ENCODE data around the gene CMTM1.

The CMTM1 gene

GRCh38 chr16:66539623-66540469, 26.4 kb upstream of the CMTM1 start:
- DNase-seq, result peak; percentile 17

GRCh38 chr16:66541388-66542355, 24.6 kb upstream of the CMTM1 start:
- no peak for DNase-seq

- no peak for DNase-seq
Measured at GRCh38 chr16:66542396-66542795, 23.8 kb upstream of the CMTM1 start.

GRCh38 chr16:66543541-66543940, 22.7 kb upstream of the CMTM1 start:
- no peak for DNase-seq

- no peak for DNase-seq
Measured at GRCh38 chr16:66544016-66544757, 22.1 kb upstream of the CMTM1 start.

- DNase-seq, result peak; percentile 14
Measured at GRCh38 chr16:66547101-66547989, 18.9 kb upstream of the CMTM1 start.

GRCh38 chr16:66548068-66548467, 18.2 kb upstream of the CMTM1 start:
- DNase-seq, result no peak

- no peak for DNase-seq
Measured at GRCh38 chr16:66548868-66549267, 17.4 kb upstream of the CMTM1 start.

GRCh38 chr16:66549284-66550131, 16.7 kb upstream of the CMTM1 start, which contains the start of gene TK2:
TSS of gene TK2 (minus strand) at chr16:66550122. CDS start at chr16:66550061, 61 bp downstream.
- DNase-seq, result peak; percentile 50

GRCh38 chr16:66551348-66551759, 14.9 kb upstream of the CMTM1 start:
- DNase-seq, result peak; percentile 59

GRCh38 chr16:66551788-66552285, 14.4 kb upstream of the CMTM1 start:
- DNase-seq, result no peak

- peak; percentile 78 for DNase-seq
Measured at GRCh38 chr16:66552286-66553177, 13.7 kb upstream of the CMTM1 start, which contains the start of gene CKLF. TSS of gene CKLF (plus strand) at chr16:66552576. CDS start at chr16:66552716, 140 bp downstream.

GRCh38 chr16:66553223-66553622, 13.0 kb upstream of the CMTM1 start:
- no peak for DNase-seq

GRCh38 chr16:66554021-66554420, 12.2 kb upstream of the CMTM1 start:
- DNase-seq, result no peak

GRCh38 chr16:66554495-66554894, 11.7 kb upstream of the CMTM1 start:
- no peak for DNase-seq

GRCh38 chr16:66560107-66560506, 6.1 kb upstream of the CMTM1 start:
- DNase-seq, result no peak

- no peak for DNase-seq
Measured at GRCh38 chr16:66561381-66562080, 4.7 kb upstream of the CMTM1 start.

- no peak for DNase-seq
Measured at GRCh38 chr16:66562409-66562808, 3.8 kb upstream of the CMTM1 start.

GRCh38 chr16:66562986-66563385, 3.3 kb upstream of the CMTM1 start:
- DNase-seq, result no peak
